Hepatocyte (in vitro differentiated cells): ENCODE data around the gene SLC34A3.

Experiments used
- CTCF ChIP-seq: fragments of 200-600 bp; sonication (generic); IDR thresholded peaks from 2 replicates; pipeline ENCODE4 v1.5.1; 2016; ENCODE audit warnings: antibody characterized with exemption, mild to moderate bottlenecking; ENCODE audit not compliant: poor library complexity
- EZH2 ChIP-seq: fragments of 200-600 bp; sonication (generic); IDR thresholded peaks from 2 replicates; pipeline ENCODE4 v1.6.1; 2016; ENCODE audit warnings: antibody characterized with exemption, mild to moderate bottlenecking, borderline replicate concordance
- EZH2phosphoT487 ChIP-seq: fragments of 200-600 bp; sonication (generic); IDR thresholded peaks from one replicate; pipeline ENCODE4 v1.6.1; 2018; ENCODE audit warnings: antibody characterized with exemption, mild to moderate bottlenecking, low read depth, moderate library complexity; ENCODE audit not compliant: unreplicated experiment, severe bottlenecking

- no peak for TF ChIP-seq CTCF
- no peak for TF ChIP-seq EZH2
- TF ChIP-seq EZH2phosphoT487: no peak
These were observed 13.2 kb downstream of the SLC34A3 start for GRCh38 chr9:137243626-137244485.
